ENCODE data around the gene NFS1. TPM values are rescaled to one million over a fixed set of nuclear protein-coding genes. Genes with fewer than 3 reads are reported as not detected.
A peak's percentile ranks its signal among the peaks of the same experiment; 100 is the strongest.

Gene NFS1
- total and polyA plus RNA-seq, 4 donors = 30.1 to 55.2 (median 46.1) TPM

- TF ChIP-seq GABPA (IDR thresholded peaks at IDR 0.05 in 1 of 2, conservative IDR thresholded peaks at IDR 0.05 in 1 of 2) (no peak), JUND (IDR thresholded peaks at IDR 0.05) (peak in 1 of 2 donors; percentile 54)
- Histone ChIP-seq H3K4me3 (ENCODE audit: low read depth in 1 of 3, low read length in 3 of 3) (no peak overlapping the region), H3K4me1 (ENCODE audit: control insufficient read depth in 4 of 4, insufficient read depth in 4 of 4, low read length in 3 of 4) (peaks cover 9 to 44% (median 22%) of the 10 kb centered on the region in 4 donors), H3K9ac (ENCODE audit: low read depth in 1 of 2, low read length in 2 of 2) (no peak overlapping the region), H3K27ac (ENCODE audit: low read depth in 1 of 2, low read length in 2 of 2) (no peak overlapping the region), H3K9me3 (ENCODE audit: control insufficient read depth in 4 of 4, low read length in 3 of 4) (no peaks in the 10 kb centered on the region), H3K27me3 (ENCODE audit: control insufficient read depth in 4 of 4, insufficient read depth in 4 of 4, low read length in 3 of 4) (no peaks in the 10 kb centered on the region), H3K36me3 (ENCODE audit: control insufficient read depth in 4 of 4, insufficient read depth in 3 of 4, low read depth in 1 of 4, low read length in 3 of 4) (peaks cover 0 to 2% (median 0%) of the 10 kb centered on the region in 4 donors)
- whole genome bisulfite sequencing = 46% methylated on average over 3 of the region's 3 CpGs
- DNase-seq (ENCODE audit: low spot score) = no peak
Measured at GRCh38 chr20:35661908-35662307, 37.2 kb downstream of the NFS1 start.

- no peak overlapping the region for H3K4me3 ChIP-seq (ENCODE audit: low read depth in 1 of 3, low read length in 3 of 3)
- H3K9me3 ChIP-seq (ENCODE audit: control insufficient read depth in 4 of 4, low read length in 3 of 4) = no peaks in the 10 kb centered on the region
- no peak for TF ChIP-seq MAX (IDR thresholded peaks at IDR 0.05)
- TF ChIP-seq, protein P1, sequence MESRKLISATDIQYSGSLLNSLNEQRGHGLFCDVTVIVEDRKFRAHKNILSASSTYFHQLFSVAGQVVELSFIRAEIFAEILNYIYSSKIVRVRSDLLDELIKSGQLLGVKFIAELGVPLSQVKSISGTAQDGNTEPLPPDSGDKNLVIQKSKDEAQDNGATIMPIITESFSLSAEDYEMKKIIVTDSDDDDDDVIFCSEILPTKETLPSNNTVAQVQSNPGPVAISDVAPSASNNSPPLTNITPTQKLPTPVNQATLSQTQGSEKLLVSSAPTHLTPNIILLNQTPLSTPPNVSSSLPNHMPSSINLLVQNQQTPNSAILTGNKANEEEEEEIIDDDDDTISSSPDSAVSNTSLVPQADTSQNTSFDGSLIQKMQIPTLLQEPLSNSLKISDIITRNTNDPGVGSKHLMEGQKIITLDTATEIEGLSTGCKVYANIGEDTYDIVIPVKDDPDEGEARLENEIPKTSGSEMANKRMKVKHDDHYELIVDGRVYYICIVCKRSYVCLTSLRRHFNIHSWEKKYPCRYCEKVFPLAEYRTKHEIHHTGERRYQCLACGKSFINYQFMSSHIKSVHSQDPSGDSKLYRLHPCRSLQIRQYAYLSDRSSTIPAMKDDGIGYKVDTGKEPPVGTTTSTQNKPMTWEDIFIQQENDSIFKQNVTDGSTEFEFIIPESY (IDR thresholded peaks at IDR 0.05) = no peak
- no peak for TF ChIP-seq REST (IDR thresholded peaks at IDR 0.05)
- TF ChIP-seq YY1 (IDR thresholded peaks at IDR 0.05) = no peak
- no peak for TF ChIP-seq HNF4A (conservative IDR thresholded peaks at IDR 0.05)
- TF ChIP-seq GABPA (IDR thresholded peaks at IDR 0.05 in 1 of 2, conservative IDR thresholded peaks at IDR 0.05 in 1 of 2) = no peak
- no peak overlapping the region for H3K9ac ChIP-seq (ENCODE audit: low read depth in 1 of 2, low read length in 2 of 2)
- peaks cover 0 to 2% (median 0%) of the 10 kb centered on the region in 4 donors for H3K36me3 ChIP-seq (ENCODE audit: control insufficient read depth in 4 of 4, insufficient read depth in 3 of 4, low read depth in 1 of 4, low read length in 3 of 4)
- no peaks in the 10 kb centered on the region for H3K27me3 ChIP-seq (ENCODE audit: control insufficient read depth in 4 of 4, insufficient read depth in 4 of 4, low read length in 3 of 4)
- 89% methylated on average over 2 of the region's 2 CpGs for WGBS
- no peak overlapping the region for H3K27ac ChIP-seq (ENCODE audit: low read depth in 1 of 2, low read length in 2 of 2)
- no peak for DNase-seq (ENCODE audit: low spot score)
- peaks cover 11 to 44% (median 22%) of the 10 kb centered on the region in 4 donors for H3K4me1 ChIP-seq (ENCODE audit: control insufficient read depth in 4 of 4, insufficient read depth in 4 of 4, low read length in 3 of 4)
Measured at GRCh38 chr20:35661053-35661452, 38.1 kb downstream of the NFS1 start.

DNA sequence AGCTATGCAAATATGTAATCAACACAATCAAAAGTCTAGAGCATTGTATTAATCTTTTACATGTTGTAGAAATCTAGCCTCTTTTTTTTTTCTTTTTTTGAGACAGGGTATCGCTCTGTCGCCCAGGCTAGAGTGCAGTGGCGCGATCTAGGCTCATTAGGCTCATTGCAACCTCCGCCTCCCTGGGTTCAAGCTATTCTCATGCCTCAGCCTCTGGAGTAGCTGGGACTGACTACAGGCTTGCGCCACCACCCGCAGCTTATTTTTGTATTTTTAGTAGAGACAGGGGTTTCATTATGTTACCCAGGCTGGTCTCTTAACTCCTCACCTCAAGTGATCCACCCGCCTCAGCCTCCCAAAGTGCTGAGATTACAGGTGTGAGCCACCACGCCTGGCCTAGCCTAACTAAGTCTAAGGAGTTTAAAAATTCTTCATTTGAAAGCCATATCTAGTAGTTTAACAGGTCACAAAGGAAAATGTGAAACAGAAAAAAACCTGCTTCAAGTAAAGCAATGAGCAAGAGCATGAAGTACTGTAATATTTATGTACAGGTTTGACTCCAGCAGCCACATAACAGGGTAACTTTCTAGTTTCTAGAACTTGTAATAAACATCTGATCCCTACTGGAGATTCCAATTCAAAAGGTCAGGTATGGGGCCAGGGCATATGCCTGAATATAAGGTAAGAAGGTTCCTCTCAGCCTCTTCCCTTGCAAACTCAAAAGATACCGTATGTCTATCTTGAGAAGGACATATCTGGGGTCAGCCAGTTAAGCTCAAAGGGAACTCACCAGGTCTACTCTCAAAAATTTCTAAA lies 38.8 kb downstream of the NFS1 start:
- H3K27me3 ChIP-seq (ENCODE audit: control insufficient read depth in 4 of 4, insufficient read depth in 4 of 4, low read length in 3 of 4) = no peaks in the 10 kb centered on the region
- H3K9ac ChIP-seq (ENCODE audit: low read depth in 1 of 2, low read length in 2 of 2) = no peak overlapping the region
- H3K9me3 ChIP-seq (ENCODE audit: control insufficient read depth in 4 of 4, low read length in 3 of 4) = no peaks in the 10 kb centered on the region
- 91% methylated on average over 10 of the region's 10 CpGs for WGBS
- H3K4me3 ChIP-seq (ENCODE audit: low read depth in 1 of 3, low read length in 3 of 3) = no peak overlapping the region
- H3K36me3 ChIP-seq (ENCODE audit: control insufficient read depth in 4 of 4, insufficient read depth in 3 of 4, low read depth in 1 of 4, low read length in 3 of 4) = peaks cover 0 to 2% (median 0%) of the 10 kb centered on the region in 4 donors
- H3K4me1 ChIP-seq (ENCODE audit: control insufficient read depth in 4 of 4, insufficient read depth in 4 of 4, low read length in 3 of 4) = peaks cover 11 to 44% (median 22%) of the 10 kb centered on the region in 4 donors
- DNase-seq (ENCODE audit: low spot score) = no peak
- no peak overlapping the region for H3K27ac ChIP-seq (ENCODE audit: low read depth in 1 of 2, low read length in 2 of 2)
- TF ChIP-seq TAF1 (conservative IDR thresholded peaks at IDR 0.05) = no peak
- TF ChIP-seq ATF3 (IDR thresholded peaks at IDR 0.05) = no peak
- TF ChIP-seq, protein P2, sequence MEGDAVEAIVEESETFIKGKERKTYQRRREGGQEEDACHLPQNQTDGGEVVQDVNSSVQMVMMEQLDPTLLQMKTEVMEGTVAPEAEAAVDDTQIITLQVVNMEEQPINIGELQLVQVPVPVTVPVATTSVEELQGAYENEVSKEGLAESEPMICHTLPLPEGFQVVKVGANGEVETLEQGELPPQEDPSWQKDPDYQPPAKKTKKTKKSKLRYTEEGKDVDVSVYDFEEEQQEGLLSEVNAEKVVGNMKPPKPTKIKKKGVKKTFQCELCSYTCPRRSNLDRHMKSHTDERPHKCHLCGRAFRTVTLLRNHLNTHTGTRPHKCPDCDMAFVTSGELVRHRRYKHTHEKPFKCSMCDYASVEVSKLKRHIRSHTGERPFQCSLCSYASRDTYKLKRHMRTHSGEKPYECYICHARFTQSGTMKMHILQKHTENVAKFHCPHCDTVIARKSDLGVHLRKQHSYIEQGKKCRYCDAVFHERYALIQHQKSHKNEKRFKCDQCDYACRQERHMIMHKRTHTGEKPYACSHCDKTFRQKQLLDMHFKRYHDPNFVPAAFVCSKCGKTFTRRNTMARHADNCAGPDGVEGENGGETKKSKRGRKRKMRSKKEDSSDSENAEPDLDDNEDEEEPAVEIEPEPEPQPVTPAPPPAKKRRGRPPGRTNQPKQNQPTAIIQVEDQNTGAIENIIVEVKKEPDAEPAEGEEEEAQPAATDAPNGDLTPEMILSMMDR (IDR thresholded peaks at IDR 0.05; ENCODE audit: low read depth, low read length, missing input control) = no peak
- no peak for TF ChIP-seq RXRA (IDR thresholded peaks at IDR 0.05)
- no peak for TF ChIP-seq HNF4A (conservative IDR thresholded peaks at IDR 0.05)
- no peak for TF ChIP-seq JUND (IDR thresholded peaks at IDR 0.05)
- TF ChIP-seq GABPA (IDR thresholded peaks at IDR 0.05 in 1 of 2, conservative IDR thresholded peaks at IDR 0.05 in 1 of 2) = no peak
- TF ChIP-seq REST (IDR thresholded peaks at IDR 0.05) = no peak
- TF ChIP-seq RAD21 (IDR thresholded peaks at IDR 0.05) = no peak
- no peak for TF ChIP-seq MAX (IDR thresholded peaks at IDR 0.05)

Measured in liver (tissue), 9 donors.